RKO (cell line): ENCODE results near the gene AGAP1.

ENCODE experiments used
- DNase-seq: peaks from one replicate; pipeline ENCODE4 v3.0.0-alpha.2; 2016; ENCODE audit warnings: low spot score

Gene AGAP1

DNA sequence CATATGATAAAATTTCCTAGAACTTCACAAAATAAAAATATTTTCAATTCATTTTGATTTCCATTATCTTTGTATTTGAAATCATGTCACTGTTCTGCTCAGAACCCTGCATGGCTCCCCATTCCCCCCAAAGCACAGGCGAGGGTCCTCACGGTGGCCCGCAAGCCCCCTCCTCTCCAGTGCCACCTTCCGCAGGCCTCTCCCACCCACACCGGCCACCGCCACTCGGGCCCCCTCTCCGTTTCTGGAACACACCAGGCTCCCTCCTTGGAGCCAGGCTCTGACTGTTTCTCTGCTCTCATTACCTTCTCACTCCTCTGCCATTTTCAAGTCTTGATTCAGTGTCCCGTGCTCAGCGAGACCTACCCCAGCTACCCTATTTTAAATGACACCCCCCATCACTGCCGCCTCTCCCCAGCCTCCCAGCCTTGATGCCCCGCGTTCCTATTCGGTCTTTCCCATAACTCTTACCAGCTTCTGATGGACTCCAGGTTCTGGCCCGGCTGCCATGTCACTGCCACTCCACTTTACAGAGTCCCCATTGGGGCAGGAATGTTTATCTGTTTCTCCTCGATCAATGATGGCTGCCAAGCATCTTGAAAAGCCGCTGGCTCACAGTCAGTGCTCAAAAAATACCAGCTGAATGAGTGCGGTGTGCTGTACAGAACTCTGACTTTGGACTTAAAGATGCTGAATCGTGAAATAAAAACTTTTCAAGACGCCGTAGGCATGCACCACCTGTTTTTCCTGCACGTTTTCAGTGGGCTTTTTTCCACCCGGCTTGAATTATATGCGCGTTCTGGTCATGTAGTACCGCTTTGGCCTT is 473.3 kb downstream of the AGAP1 start:
- DNase-seq = no peak

DNA sequence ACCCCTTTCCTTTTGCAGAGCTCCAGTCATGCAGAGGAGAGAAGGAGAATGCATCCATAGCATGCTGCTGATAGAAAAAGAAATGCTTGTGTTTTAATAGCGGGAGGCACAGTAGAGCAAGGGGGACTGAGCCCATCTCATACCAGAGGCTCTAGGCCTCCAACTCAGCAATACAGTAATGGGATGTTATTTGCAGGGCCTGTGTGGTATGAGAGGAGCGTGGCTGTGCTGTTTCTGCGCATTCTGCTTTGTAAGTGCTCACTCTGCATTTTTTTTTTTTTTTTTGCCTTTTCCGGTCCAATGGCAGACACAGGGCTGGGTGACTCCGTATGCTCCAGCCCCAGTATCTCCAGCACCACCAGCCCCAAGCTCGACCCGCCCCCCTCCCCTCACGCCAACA is 474.3 kb downstream of the AGAP1 start:
- no peak for DNase-seq

DNA sequence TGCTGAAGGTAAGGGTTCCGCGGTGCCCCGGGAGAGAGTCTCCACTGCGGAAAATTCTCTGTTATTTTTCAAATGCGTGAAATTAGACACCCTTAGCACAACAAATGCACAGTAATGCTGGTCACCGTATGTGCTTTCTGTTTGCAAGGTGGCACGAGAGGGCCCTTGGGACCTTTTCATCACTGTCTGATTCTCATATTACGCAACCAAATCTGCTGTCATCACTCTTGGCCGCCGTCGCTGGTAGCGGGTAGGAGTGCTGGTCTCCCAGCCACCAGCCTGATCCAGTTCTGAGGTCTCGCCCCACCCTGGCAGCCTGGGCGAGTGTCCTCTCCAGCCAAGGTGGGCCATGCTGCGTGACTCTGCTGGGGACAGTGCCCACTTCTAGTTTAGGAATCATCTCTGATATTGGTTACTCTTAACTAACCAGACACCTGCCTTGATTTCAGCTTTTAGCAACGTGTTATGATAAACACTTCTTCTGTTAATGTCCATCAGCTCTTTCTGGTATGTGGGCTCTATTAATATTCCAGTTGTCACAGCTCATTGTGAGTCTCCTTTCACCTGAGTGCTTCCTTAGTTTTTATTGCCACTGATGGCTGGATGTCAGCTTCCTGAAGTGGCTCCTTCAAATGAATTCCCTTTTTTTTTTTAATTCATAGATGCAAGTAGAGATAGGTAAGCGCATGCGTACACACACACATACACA is 474.9 kb downstream of the AGAP1 start:
- DNase-seq = no peak

DNA sequence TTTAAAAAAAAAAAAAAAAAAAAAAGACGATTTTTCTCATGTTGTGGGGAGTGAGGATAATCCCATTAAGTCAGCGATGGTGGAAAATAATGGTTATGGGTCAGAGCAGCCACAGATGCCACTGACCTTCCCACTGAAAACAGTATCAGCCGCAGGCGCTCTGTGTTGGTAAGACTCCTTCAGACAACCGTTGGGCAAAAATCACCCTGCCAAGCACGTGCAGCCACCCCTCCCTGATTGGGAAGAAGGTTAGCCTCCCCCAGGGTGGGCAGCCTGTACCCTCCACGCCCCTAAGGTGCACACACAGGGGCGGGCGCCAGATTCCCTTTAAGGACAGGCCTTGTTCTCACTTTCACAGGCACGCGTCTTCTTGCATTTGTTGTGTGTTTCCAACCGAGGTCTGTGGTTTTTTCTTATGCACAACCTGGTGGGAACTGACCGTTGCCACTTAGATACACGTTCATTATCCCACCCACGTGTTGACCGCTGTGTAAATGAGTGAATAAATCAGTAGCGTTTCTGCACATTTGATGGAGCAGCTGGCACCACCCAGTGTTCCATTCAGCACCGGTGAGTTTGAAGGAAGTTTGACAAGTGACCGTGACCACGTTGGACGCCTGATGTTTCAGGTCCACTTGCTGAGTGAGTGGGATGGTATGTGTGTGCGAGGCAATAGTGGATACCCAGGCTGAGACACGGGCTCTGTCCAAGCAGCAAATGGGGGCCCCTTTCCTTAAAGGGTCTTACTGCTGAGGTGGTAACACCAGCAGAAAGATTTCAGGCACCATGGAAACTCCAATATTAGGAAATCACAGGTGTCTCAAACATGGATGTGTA is 476.6 kb downstream of the AGAP1 start:
- DNase-seq = no peak

DNA sequence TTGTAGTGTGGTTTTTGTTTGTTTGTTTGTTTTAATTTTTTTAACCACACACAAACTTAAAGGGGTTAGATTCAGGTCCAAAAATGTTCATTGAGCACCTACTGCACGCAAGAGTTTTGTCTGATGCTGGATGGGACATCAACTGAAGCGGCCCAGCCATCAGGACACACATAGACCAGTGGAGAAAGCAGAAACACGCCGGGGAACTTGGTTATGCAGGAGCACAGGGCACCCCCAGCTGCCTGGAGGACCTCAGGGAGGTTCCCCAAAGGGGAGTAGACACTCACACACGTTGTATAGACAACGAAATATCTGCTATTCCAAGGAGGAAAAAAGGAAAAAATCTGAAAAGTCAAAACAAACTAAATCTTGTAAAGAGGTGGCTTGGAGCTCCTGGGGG is 482.7 kb downstream of the AGAP1 start:
- DNase-seq = no peak

DNA sequence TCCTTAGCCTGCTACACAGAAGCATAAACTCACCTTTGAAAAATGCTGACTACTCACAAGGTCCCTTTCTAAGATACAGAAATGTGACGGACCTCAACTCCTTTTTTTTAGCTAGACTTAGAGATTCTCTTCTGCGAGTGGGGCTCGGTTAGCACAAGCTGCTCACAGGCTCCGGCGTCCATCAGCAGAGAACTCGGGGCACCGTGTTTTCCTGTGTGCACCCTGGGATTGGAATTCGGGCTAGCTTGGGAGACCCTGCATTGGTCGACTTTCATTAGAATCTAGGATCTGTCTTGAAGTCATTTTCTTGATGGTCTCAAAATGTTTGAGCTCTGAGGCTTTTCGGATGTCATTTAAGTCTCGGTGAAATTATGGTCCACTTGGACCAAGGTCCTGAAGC is 483.1 kb downstream of the AGAP1 start:
- no peak for DNase-seq

DNA sequence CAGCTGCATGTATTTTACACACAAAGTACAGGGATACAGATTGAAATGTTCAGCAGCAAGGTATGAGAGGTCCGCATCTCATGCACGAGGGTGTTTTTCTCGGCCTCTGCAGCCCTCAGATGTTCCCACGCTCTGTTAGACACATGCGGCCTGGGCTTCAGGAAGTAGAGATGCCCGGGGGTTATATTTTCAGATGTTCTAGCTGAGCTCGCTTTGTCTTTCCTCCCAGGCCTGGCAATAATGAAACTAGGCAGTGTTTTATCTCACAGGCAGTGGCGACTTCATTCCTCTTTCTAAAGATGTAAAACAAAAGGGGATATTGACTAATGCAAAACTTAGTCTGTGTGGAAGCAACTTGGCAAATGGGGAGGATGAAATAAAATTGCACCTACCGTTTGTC is 483.6 kb downstream of the AGAP1 start:
- no peak for DNase-seq

DNA sequence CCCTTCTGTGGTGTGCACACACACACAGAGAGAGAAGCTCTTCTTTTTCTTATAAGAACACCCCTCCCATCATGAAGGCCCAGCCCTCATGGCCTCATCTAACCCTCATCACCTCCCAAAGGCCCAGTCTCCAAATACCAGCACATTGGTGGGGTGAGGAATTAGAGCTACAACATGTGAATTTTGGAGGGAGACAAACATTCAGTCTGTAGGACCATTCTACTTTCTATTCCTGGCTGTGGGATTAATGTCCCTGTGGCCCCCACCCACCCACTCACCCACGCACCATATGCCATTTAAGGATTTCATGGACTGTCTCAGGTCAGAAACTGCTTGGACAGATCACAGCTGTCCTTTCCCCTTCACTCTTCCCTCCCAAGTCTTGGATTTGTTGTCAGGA is 484.2 kb downstream of the AGAP1 start:
- no peak for DNase-seq

DNA sequence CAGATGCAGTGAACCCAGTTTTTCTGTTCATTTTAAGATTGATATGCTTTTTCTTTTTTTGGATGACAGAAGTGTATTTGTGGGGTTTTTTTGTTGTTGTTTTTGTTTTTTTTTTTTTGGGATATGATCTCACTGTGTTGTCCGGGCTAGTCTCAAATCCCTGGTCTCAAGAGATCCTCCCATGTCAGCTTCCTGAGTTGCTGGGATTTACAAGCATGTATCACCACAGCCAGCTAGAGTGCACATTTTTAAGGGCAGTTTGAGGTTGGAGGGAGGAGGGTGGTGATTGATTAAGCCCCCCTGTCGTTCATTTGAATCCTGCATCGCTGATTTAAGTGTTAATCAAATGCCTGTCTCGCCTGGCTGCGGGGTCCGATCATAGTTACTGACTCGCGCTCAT is 485.2 kb downstream of the AGAP1 start:
- DNase-seq = no peak

DNA sequence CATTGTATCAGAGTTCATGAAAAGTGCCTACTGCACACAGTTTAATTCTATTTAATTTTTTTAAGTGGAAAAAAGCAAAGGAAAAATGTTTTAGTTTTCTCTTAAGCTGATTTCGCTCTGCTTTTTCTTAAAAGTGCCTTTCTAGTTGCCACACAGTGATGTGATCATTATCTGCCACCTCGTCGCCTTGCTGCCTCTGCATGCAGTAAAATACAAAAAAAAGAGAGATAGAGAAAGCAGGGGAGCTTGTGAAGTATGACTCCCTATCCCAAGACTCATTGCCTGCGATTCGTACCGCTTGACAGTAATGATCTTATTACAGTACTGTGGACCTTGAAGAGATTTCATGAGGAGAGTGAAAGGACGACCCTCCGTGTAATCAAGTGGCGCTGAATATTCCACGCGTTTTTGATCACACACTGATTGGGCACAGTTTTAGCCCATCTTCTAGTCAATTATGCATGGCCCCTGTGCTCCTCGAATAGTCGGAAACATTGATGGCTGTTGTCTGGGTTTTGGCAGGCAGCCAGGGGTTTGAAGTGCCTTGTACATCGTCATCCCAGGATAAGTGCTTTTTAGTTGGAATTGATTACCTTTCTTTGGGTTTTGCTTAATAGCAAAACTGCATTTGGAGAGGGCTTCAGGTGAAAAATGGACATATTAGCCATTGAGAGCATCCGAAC is 486.1 kb downstream of the AGAP1 start:
- DNase-seq = no peak

DNA sequence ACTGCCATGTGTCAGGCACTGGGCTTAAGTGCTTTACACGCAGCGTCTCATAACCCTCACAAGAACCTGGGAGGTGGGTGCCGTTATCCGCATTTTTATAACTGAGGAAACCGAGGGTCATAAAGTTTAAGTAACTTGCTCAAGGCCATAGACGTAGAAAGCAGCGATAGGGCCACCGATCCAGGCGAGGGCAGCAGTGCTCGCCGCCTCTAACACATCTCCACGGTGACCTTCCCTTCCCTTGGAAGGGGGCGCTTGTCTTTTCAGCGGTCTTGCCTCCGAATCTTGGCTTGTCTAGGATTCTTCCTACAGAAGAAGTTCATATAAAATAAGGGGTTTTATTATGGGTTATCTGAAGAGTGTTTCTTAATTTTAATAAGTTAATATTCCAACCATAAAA is 487.8 kb downstream of the AGAP1 start:
- DNase-seq = no peak

DNA sequence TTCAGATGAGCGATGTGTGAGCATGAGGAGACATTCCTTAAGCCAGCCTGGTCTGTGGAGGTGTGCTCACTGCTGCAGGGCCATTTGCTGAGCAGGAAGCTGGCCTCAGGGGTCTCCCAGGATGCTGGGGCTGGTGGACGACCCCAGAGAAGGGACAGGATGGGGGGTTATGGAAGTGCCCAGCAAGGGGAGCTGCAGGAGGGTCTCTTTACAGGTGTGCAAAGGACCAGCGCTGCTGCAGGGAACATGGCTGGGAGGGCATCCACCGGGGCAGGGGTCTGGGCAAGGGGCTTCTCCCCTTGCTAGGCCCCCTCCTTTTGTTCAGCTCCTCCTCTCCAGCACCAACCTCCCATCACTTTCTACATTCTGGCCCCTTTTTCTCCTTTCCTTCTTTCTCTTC is 489.2 kb downstream of the AGAP1 start:
- no peak for DNase-seq

DNA sequence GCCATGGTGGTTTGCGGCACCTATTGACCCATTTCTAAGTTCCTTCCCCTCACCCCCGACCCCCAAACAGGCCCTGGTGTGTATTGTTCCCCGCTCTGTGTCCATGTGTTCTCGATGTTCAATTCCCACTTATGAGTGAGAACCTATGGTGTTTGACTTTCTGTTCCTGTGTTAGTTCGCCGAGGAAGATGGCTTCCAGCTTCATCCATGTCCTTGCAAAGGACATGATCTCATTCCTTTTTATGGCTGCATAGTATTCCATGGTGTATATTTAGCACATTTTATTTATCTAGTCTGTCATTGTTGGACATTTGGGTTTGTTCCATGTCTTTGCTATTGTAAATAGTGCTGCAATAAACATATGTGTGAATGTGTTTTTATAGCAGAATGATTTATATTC is 490.7 kb downstream of the AGAP1 start:
- DNase-seq = no peak

DNA sequence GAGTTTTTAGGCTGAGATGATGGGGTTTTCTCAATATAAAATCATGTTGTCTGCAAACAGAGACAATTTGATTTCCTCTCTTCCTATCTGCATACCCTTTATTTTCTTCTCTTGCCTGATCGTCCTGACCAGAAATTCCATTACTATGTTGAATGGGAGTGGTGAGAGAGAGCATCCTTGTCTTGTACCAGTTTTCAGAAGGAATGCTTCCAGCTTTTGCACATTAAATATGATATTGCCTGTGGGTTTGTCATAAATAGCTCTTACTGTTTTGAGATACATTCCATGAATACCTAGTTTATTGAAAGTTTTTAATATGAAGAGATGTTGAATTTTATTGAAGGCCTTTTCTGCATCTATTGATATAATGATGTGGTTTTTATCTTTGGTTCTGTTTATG is 492.5 kb downstream of the AGAP1 start:
- DNase-seq = no peak

DNA sequence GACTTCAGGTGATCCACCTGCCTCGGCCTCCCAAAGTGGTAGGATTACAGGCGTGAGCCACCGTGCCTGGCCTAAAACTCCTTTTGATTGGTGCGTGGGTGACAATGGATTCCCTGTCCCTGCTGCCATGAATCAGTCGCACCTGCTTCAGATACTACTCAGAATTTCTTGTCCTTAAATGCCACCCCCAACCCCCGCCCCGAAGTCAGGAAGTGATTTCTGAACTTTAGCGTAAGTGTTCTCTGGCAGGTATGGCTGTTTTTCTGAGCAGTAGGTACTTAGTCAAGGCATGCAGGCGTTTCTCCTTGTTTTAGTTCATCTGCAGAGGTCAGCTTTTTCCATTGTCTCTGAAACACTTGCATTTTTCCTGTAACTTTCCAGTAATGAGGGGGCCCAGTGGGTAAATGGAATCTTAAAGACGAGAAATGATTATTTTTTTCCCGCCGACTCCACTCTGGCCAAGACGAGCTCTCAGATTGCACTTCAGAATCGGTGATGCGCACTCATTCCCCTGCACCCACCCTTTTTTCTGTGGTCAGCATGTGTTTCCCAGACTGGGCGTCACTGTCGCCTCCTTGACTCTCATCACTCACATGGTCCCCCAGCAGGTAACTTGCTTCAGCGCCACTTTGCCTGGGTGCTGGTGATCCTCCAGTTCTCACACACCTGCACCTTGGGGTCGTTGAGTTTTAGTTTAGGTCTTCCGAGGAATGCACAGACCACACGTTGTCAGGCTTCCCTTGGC is 494.6 kb downstream of the AGAP1 start:
- no peak for DNase-seq

DNA sequence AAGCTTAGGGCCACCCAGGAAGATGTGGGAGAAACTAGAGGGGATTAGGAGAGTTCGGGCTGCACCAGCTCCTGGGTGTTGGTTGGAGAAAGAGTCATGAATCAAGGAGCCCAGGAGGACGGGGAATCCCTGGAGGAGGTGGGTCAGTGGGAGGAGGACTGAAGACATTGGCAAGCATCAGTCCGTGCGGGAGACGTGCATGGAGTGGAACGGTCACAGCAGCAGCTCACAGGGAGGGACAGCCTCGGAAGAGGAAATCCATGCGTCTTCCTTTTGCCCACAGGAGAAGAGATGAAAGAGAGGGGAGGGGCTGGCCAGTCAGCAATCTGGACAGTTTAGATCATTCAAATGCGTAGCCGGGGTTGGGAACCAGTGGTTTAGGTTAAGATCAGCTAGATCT is 495.7 kb downstream of the AGAP1 start:
- DNase-seq = no peak

DNA sequence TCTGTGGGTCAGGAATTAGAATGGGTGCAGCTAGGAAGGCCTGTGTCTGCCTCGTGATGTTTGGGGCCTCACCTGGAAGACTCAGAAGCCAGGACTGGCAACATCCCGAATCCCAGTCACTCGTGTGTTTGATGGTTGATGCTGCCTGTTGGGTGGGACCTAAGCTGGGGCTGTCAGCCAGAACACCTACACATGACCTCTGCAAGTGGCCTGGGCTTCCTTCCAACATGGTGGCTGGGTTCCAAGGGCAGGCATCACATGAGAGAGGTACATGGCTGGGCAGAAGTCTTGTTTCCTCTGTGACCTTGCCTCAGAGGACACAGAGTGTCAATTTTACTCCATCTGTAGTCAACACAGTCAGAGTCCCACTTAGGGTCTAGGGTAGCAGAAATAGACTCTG is 496.5 kb downstream of the AGAP1 start:
- DNase-seq = no peak

DNA sequence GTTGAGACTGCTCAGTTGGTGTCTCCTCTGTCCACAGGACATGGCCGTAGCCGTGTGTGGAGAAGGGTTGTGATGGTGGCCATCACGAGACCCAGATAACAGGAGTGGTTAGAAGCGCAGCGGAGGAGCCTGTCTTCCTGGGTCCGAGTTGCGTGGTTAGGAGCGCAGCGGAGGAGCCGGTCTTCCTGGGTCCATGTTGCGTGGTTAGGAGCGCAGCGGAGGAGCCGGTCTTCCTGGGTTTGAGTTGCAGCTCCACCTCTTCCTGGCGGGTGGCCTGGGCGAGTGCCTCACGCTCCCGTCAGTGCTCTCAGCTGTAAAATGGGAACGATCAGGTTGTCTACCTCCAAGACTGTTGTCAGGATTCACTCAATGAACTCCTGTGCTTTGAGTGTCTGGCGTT is 498.2 kb downstream of the AGAP1 start:
- DNase-seq = no peak

DNA sequence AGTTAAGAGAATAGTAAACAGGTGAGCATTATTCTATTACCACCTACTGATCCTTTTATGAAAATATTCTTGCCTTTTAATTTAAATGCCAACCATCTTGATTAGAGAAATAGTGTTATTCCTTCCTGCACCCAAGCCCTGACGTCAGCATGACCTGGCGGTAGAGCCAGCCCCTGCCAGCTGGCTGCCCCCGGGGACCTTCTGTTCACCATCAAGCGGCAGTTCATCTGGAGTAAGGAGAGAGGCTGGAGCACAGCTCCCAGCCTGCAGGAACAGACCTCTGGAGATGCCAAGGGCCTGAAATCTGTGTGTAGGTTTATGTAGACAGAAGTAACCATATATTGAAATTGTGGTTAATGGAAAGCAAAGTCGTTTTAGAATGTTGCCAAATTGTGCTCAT is 502.6 kb downstream of the AGAP1 start:
- DNase-seq = no peak

DNA sequence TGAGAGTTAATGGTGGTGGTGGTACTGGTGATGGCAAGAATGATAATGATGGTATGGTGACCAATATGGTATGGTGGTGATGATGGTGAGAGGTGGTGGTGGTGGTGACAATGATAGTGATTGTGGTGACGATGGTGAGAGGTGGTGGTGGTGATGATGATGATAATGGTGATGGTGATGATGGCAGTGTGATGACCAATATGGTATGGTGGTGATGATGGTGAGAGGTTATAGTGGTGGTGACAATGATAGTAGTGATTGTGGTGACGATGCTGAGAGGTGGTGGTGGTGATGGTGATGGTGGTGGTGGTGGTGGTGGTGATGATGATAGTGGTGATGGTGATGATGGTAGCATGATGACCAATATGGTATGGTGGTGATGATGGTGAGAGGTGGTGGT is 505.2 kb downstream of the AGAP1 start:
- DNase-seq = no peak

DNA sequence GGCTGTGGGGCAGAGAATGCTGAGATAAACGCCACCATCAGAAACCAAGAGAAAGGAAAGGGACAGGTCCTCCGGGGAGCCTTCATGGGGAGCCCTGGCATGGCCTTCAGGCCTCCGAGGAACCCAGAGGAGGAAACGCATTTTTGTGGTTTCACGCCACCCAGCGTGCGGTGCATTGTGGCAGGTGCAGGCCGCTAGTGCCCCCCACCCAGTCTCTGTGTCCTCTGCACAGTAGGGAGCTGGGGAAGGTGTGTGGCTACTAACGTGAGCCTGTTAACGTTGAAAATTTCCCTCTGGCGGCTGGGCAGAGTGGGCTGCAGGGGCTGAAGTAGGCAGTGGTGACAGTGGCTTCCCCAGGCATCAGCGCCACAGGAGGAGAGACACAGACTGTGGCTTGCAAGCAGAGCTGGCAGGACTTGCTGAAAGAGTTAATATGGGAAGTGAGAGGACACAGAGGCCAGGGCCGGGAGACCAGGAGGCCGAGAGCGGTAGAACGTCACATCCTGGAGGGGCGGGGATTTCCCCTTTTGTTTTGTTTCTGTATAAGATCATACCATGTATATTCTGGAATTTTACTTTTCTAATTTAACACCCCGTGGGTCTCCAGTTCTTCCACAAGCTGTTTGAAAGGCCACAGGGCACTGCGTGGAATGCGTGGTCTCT is 507.5 kb downstream of the AGAP1 start:
- no peak for DNase-seq
